ENCODE data around the gene PLA2G4D. TPM values are rescaled to one million over a fixed set of nuclear protein-coding genes. Genes with fewer than 3 reads are reported as not detected.

PLA2G4D gene
- total RNA-seq, 1 donor from 2014 or later = not detected

- ATAC-seq (ENCODE audit: low read depth) (no peak), DNase-seq (no peak)
- H3K27ac Mint-ChIP-seq = no peak overlapping the region
- H3K9me3 Mint-ChIP-seq = no peaks in the 10 kb centered on the region
- no peak overlapping the region for H3K4me3 Mint-ChIP-seq
- intact Hi-C loops (cut with micrococcal nuclease) = no loop called here
- TF ChIP-seq, protein P1, sequence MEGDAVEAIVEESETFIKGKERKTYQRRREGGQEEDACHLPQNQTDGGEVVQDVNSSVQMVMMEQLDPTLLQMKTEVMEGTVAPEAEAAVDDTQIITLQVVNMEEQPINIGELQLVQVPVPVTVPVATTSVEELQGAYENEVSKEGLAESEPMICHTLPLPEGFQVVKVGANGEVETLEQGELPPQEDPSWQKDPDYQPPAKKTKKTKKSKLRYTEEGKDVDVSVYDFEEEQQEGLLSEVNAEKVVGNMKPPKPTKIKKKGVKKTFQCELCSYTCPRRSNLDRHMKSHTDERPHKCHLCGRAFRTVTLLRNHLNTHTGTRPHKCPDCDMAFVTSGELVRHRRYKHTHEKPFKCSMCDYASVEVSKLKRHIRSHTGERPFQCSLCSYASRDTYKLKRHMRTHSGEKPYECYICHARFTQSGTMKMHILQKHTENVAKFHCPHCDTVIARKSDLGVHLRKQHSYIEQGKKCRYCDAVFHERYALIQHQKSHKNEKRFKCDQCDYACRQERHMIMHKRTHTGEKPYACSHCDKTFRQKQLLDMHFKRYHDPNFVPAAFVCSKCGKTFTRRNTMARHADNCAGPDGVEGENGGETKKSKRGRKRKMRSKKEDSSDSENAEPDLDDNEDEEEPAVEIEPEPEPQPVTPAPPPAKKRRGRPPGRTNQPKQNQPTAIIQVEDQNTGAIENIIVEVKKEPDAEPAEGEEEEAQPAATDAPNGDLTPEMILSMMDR (IDR thresholded peaks at IDR 0.05) = no peak
- H3K27me3 Mint-ChIP-seq = peaks cover 21% of the 10 kb centered on the region
- H3K36me3 Mint-ChIP-seq (ENCODE audit: low read depth) = no peaks in the 10 kb centered on the region
- ChIA-PET CTCF (interaction anchor here (1.3 kb wide), 1 partner anchor 11 kb away, joined by 4 read pairs; no protein-coding TSS in a partner anchor), POLR2A (no interaction called here)
- H3K4me1 Mint-ChIP-seq = no peaks in the 10 kb centered on the region
Observed at GRCh38 chr15:42128476-42128875, 34.1 kb upstream of the PLA2G4D start.

DNA sequence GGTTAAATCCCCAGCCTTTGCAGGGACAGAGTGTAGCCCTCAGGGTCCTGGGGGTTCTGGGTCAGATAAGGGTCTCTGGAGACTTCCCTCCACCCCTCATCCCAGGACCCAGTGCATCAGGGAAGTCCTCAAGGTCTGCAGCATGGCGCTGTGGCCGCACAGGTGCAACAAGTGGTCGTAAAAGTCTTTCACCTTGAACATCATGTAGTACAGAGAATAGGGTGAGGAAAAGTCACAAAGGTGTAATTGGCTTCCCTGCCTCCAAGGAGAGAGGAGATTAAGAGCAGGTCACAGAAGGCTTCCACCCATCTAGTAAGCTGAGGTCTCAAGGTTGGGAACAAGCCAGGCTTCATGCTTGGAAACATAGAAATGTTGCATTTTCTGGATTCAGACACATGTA lies 29.2 kb upstream of the PLA2G4D start:
- Mint-ChIP-seq H3K27me3 (peaks cover 13% of the 10 kb centered on the region), H3K9me3 (no peaks in the 10 kb centered on the region), H3K4me1 (no peaks in the 10 kb centered on the region), H3K36me3 (ENCODE audit: low read depth) (no peaks in the 10 kb centered on the region), H3K27ac (no peak overlapping the region), H3K4me3 (no peak overlapping the region)
- ATAC-seq (ENCODE audit: low read depth) (no peak), DNase-seq (no peak)
- intact Hi-C loops (cut with micrococcal nuclease) = no loop called here
- POLR2A ChIA-PET = no interaction called here
- TF ChIP-seq, protein P1 (IDR thresholded peaks at IDR 0.05) = no peak
- CTCF ChIA-PET = no interaction called here

DNA sequence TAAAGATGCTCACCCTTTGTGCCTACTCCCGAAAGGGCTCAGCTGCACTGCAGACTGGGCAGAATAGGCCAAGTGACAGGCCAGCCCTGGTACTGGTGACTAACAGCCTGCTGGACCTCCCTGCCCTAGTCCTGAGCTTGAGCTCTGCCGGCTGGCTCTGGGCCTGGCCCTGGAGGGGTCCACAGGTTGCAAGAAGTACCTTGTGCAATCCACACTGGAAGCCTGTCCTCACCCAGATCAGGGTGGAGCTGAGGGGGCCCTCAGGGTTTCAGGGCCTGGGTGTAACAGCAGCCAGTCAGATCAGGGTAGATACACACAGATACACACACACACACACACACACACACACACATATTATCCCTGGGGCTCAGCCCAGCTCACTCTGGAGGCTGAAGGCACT lies 27.3 kb upstream of the PLA2G4D start:
- H3K27me3 Mint-ChIP-seq = no peaks in the 10 kb centered on the region
- ATAC-seq (ENCODE audit: low read depth) = no peak
- no peak for DNase-seq
- CTCF ChIA-PET = no interaction called here
- TF ChIP-seq, protein P1 (IDR thresholded peaks at IDR 0.05) = no peak
- intact Hi-C loops (cut with micrococcal nuclease) = no loop called here
- no peaks in the 10 kb centered on the region for H3K9me3 Mint-ChIP-seq
- H3K4me1 Mint-ChIP-seq = no peaks in the 10 kb centered on the region
- POLR2A ChIA-PET = no interaction called here
- no peaks in the 10 kb centered on the region for H3K36me3 Mint-ChIP-seq (ENCODE audit: low read depth)
- H3K27ac Mint-ChIP-seq = no peak overlapping the region
- no peak overlapping the region for H3K4me3 Mint-ChIP-seq

GRCh38 chr15:42121021-42121420 lies 26.7 kb upstream of the PLA2G4D start:
- Mint-ChIP-seq H3K4me3 (no peak overlapping the region), H3K27ac (no peak overlapping the region), H3K4me1 (no peaks in the 10 kb centered on the region), H3K27me3 (peaks cover 2% of the 10 kb centered on the region), H3K9me3 (no peaks in the 10 kb centered on the region), H3K36me3 (ENCODE audit: low read depth) (no peaks in the 10 kb centered on the region)
- TF ChIP-seq, protein P1 (IDR thresholded peaks at IDR 0.05) = no peak
- ATAC-seq (ENCODE audit: low read depth) (no peak), DNase-seq (no peak)
- POLR2A ChIA-PET = no interaction called here
- CTCF ChIA-PET = no interaction called here
- intact Hi-C loops (cut with micrococcal nuclease) = no loop called here

GRCh38 chr15:42120285-42120684 lies 25.9 kb upstream of the PLA2G4D start:
- Mint-ChIP-seq H3K4me3 (no peak overlapping the region), H3K9me3 (no peaks in the 10 kb centered on the region), H3K27me3 (peaks cover 2% of the 10 kb centered on the region), H3K36me3 (ENCODE audit: low read depth) (no peaks in the 10 kb centered on the region), H3K27ac (no peak overlapping the region), H3K4me1 (no peaks in the 10 kb centered on the region)
- TF ChIP-seq, protein P1 (IDR thresholded peaks at IDR 0.05) = no peak
- intact Hi-C loops (cut with micrococcal nuclease) = no loop called here
- DNase-seq (no peak), ATAC-seq (ENCODE audit: low read depth) (no peak)
- ChIA-PET CTCF (no interaction called here), POLR2A (no interaction called here)

All from activated B cell treated with CpG ODN at 0.5 μM for 24 hours (primary cell).